ENCODE data around the gene CXCL9.

- TF ChIP-seq CTCF (IDR thresholded peaks at IDR 0.05; ENCODE audit: low read depth, low read length, missing input control) (no peak), YY1 (IDR thresholded peaks at IDR 0.05) (no peak), JUND (IDR thresholded peaks at IDR 0.05) (no peak), FOXA1 (IDR thresholded peaks at IDR 0.05) (no peak), GABPA (IDR thresholded peaks at IDR 0.05 in 1 of 2, conservative IDR thresholded peaks at IDR 0.05 in 1 of 2) (no peak), RAD21 (IDR thresholded peaks at IDR 0.05) (no peak), SP1 (IDR thresholded peaks at IDR 0.05) (no peak)
- TF ChIP-seq, protein P1, sequence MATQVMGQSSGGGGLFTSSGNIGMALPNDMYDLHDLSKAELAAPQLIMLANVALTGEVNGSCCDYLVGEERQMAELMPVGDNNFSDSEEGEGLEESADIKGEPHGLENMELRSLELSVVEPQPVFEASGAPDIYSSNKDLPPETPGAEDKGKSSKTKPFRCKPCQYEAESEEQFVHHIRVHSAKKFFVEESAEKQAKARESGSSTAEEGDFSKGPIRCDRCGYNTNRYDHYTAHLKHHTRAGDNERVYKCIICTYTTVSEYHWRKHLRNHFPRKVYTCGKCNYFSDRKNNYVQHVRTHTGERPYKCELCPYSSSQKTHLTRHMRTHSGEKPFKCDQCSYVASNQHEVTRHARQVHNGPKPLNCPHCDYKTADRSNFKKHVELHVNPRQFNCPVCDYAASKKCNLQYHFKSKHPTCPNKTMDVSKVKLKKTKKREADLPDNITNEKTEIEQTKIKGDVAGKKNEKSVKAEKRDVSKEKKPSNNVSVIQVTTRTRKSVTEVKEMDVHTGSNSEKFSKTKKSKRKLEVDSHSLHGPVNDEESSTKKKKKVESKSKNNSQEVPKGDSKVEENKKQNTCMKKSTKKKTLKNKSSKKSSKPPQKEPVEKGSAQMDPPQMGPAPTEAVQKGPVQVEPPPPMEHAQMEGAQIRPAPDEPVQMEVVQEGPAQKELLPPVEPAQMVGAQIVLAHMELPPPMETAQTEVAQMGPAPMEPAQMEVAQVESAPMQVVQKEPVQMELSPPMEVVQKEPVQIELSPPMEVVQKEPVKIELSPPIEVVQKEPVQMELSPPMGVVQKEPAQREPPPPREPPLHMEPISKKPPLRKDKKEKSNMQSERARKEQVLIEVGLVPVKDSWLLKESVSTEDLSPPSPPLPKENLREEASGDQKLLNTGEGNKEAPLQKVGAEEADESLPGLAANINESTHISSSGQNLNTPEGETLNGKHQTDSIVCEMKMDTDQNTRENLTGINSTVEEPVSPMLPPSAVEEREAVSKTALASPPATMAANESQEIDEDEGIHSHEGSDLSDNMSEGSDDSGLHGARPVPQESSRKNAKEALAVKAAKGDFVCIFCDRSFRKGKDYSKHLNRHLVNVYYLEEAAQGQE (IDR thresholded peaks at IDR 0.05) = no peak
- TF ChIP-seq, protein P2, sequence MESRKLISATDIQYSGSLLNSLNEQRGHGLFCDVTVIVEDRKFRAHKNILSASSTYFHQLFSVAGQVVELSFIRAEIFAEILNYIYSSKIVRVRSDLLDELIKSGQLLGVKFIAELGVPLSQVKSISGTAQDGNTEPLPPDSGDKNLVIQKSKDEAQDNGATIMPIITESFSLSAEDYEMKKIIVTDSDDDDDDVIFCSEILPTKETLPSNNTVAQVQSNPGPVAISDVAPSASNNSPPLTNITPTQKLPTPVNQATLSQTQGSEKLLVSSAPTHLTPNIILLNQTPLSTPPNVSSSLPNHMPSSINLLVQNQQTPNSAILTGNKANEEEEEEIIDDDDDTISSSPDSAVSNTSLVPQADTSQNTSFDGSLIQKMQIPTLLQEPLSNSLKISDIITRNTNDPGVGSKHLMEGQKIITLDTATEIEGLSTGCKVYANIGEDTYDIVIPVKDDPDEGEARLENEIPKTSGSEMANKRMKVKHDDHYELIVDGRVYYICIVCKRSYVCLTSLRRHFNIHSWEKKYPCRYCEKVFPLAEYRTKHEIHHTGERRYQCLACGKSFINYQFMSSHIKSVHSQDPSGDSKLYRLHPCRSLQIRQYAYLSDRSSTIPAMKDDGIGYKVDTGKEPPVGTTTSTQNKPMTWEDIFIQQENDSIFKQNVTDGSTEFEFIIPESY (IDR thresholded peaks at IDR 0.05) = no peak
These were observed 39.2 kb downstream of the CXCL9 start for GRCh38 chr4:75968084-75968483.
